GM12878 (cell line): Measurements from ENCODE around the gene POLR1A. TPM values are rescaled to one million over a fixed set of nuclear protein-coding genes. Genes with fewer than 3 reads are reported as not detected.

Experiments
- ATAC-seq: fragments of 200-7000 bp; cut with Tn5 transposase; 3 replicates; pipeline ENCODE4 v1.9.1; 2020; ENCODE audit warnings: mild to moderate bottlenecking, moderate library complexity
- BruUV-seq: library from RNA; stranded (reverse); fragments of 400-500 nt; replicated peaks from 2 replicates; lab custom pipeline; 2021; lab: Mats Ljungman, UMichigan
- CTCF ChIA-PET: fragments of 300-600 bp; sonication (Branson Sonifier 250); formaldehyde crosslinking; extraction: SDS; loops from one replicate; lab custom pipeline; 2021; ENCODE audit warnings: inconsistent platforms; lab: Yijun Ruan, JAX
- POLR2A ChIA-PET: fragments of 350-600 bp; formaldehyde crosslinking; extraction: SDS; loops from one replicate; lab custom pipeline; 2021; ENCODE audit warnings: inconsistent platforms; lab: Charles Lee
- RAD21 ChIA-PET: fragments of 300-600 bp; sonication (Branson Sonifier 250); formaldehyde crosslinking; loops from one replicate; lab custom pipeline; 2023; ENCODE audit warnings: antibody characterized with exemption; ENCODE audit not compliant: unreplicated experiment; lab: Charles Lee
- SMC1A ChIA-PET: fragments of 300-600 bp; sonication (Branson Sonifier 250); formaldehyde crosslinking; loops from one replicate; lab custom pipeline; 2023; ENCODE audit not compliant: unreplicated experiment, uncharacterized antibody; lab: Charles Lee
- DNase-seq: peaks from one replicate; pipeline ENCODE4 v3.0.0-alpha.2; 2011; ENCODE audit warnings: low read depth, low spot score
- FAIRE-seq: peaks from 3 replicates; lab custom pipeline; 2011; peaks lifted over from hg19 to GRCh38; lab: Jason Lieb, UNC
- H2AFZ ChIP-seq: 2 replicates; pipeline ENCODE4 v1.6.0; 2011; ENCODE audit warnings: low read depth, low read length, control low read depth; ENCODE audit not compliant: control insufficient read depth
- H3K27ac ChIP-seq: 2 replicates; pipeline ENCODE4 v1.5.1; 2011; ENCODE audit warnings: control low read depth; ENCODE audit not compliant: control insufficient read depth, insufficient read depth
- H3K27me3 ChIP-seq, 2 experiments: replicated peaks in 1 of 2; 2 replicates each; pipeline versions ENCODE4 v1.6.0 to v1.6.1; 2011; ENCODE audit warnings: low read length in 1 of 2; ENCODE audit not compliant: control insufficient read depth in 2 of 2, insufficient read depth in 2 of 2
- H3K36me3 ChIP-seq, 2 experiments: 2 replicates each; pipeline ENCODE4 v1.5.1; 2011; ENCODE audit warnings: low read length in 1 of 2; ENCODE audit not compliant: control insufficient read depth in 2 of 2, insufficient read depth in 2 of 2
- H3K4me1 ChIP-seq: 2 replicates; pipeline ENCODE4 v1.6.1; 2011; ENCODE audit warnings: mild to moderate bottlenecking, low read length, moderate library complexity, mixed read lengths; ENCODE audit not compliant: control insufficient read depth, insufficient read depth
- H3K4me2 ChIP-seq: 2 replicates; pipeline ENCODE4 v1.6.0; 2011; ENCODE audit warnings: control low read depth; ENCODE audit not compliant: control insufficient read depth, insufficient read depth
- H3K4me3 ChIP-seq: fragments of 200-600 bp; sonication (generic); 2 replicates; pipeline ENCODE4 v1.5.1; 2016
- H3K79me2 ChIP-seq: 2 replicates; pipeline ENCODE4 v1.6.0; 2011; ENCODE audit warnings: low read length; ENCODE audit not compliant: control insufficient read depth, insufficient read depth
- H3K9ac ChIP-seq: 2 replicates; pipeline ENCODE4 v1.8.0; 2011; ENCODE audit warnings: low read length, control low read depth, mixed read lengths; ENCODE audit not compliant: control insufficient read depth, insufficient read depth
- H3K9me3 ChIP-seq: replicated peaks from 3 replicates; pipeline ENCODE4 v1.5.1; 2011; ENCODE audit warnings: mild to moderate bottlenecking, low read length; ENCODE audit not compliant: control insufficient read depth, insufficient read depth
- H4K20me1 ChIP-seq: 2 replicates; pipeline ENCODE4 v1.6.0; 2011; ENCODE audit not compliant: control insufficient read depth, insufficient read depth
- JUND ChIP-seq: IDR thresholded peaks from 2 replicates; pipeline ENCODE4 v1.6.1; 2012; ENCODE audit warnings: low read depth, mild to moderate bottlenecking, low read length, improper control_type of control experiment, moderate library complexity
- SIX5 ChIP-seq: IDR thresholded peaks from 2 replicates; pipeline ENCODE4 v1.6.1; 2011; ENCODE audit warnings: mild to moderate bottlenecking, low read depth, low read length, moderate library complexity; ENCODE audit not compliant: severe bottlenecking
- SP1 ChIP-seq: IDR thresholded peaks from one replicate; pipeline ENCODE4 v1.6.1; 2011; ENCODE audit warnings: low read depth, low read length
- TBL1XR1 ChIP-seq: IDR thresholded peaks from 2 replicates; pipeline ENCODE4 v1.6.1; 2012; ENCODE audit warnings: low read depth, low read length, improper control_type of control experiment
- ZNF274 ChIP-seq: IDR thresholded peaks from one replicate; pipeline ENCODE4 v1.8.0; 2011; ENCODE audit not compliant: insufficient read length, insufficient read depth
- WGBS: methylation state at CpG from one replicate; pipeline ENCODE4 v1.1.6; 2016; ENCODE audit warnings: low lambda C conversion rate; ENCODE audit not compliant: insufficient replicate concordance, insufficient coverage; ENCODE audit errors: missing lambda C conversion rate; 5-methylcytosine and 5-hydroxymethylcytosine counted together
- in situ Hi-C: fragments of 300-500 bp; cut with MboI; formaldehyde crosslinking; loops from 9 replicates; pipeline ENCODE4 v1.14.3; 2018; ENCODE audit warnings: mixed read lengths
- intact Hi-C: fragments of 100-400 bp; cut with micrococcal nuclease; formaldehyde crosslinking; loops from one replicate; pipeline ENCODE4 v1.14.2; 2022; ENCODE audit not compliant: unreplicated experiment
- polyA plus RNA-seq, 11 experiments: library from polyadenylated mRNA; depleted of rRNA in 4 of 11; unstranded in 6 of 11; stranded (reverse) in 5 of 11; fragments of >200 nt; fragmentation: Nextera tagmentation in 4 of 11; fragmentation: Illumina TruSeq in 1 of 11; extraction: Ambion mirVana in 4 of 11; extraction: Trizol in 1 of 11; gene quantifications; 1 replicate in 1 of 11; 2 replicates in 10 of 11; pipeline versions ENCODE4 v1.2.1 to v1.2.3, GENCODE V29; 2011 to 2016; ENCODE audit warnings: inconsistent platforms in 2 of 11, missing spikeins in 2 of 11, low read depth in 1 of 11
- total RNA-seq, 4 experiments: library from RNA; depleted of rRNA in 3 of 4; stranded (reverse); fragments of >200 nt in 3 of 4; fragmentation: Illumina TruSeq in 1 of 4; extraction: Trizol in 1 of 4; gene quantifications; 2 replicates each; pipeline versions ENCODE4 v1.2.1 to v1.2.3, GENCODE V29; 2013 to 2021
- TF ChIP-seq, protein P1 (sequence below): fragments of 450-650 bp; IDR thresholded peaks from 2 replicates; pipeline ENCODE4 v1.6.1; 2017; ENCODE audit warnings: mild to moderate bottlenecking, moderate library complexity
- TF ChIP-seq, protein P2 (sequence below): fragments of 450-650 bp; IDR thresholded peaks from 2 replicates; pipeline ENCODE4 v1.6.1; 2018; ENCODE audit warnings: borderline replicate concordance, mild to moderate bottlenecking; ENCODE audit not compliant: partially characterized antibody
- TF ChIP-seq, protein P3 (sequence below): fragments of 150-350 bp; IDR thresholded peaks from 2 replicates; pipeline ENCODE4 v1.6.1; 2014; ENCODE audit warnings: mild to moderate bottlenecking, low read depth, low read length
- TF ChIP-seq, protein P4 (sequence below): fragments of 450-650 bp; IDR thresholded peaks from 2 replicates; pipeline ENCODE4 v1.6.1; 2017; ENCODE audit warnings: mild to moderate bottlenecking, low read depth, inconsistent platforms; ENCODE audit not compliant: poor library complexity, severe bottlenecking

The POLR1A gene
- total and polyA plus RNA-seq, 10 of the 15 experiments (the other 5 are each of a cell fraction or from before 2014, with no cell fraction given): 2.1 to 53.9 (median 17.8) TPM

DNA sequence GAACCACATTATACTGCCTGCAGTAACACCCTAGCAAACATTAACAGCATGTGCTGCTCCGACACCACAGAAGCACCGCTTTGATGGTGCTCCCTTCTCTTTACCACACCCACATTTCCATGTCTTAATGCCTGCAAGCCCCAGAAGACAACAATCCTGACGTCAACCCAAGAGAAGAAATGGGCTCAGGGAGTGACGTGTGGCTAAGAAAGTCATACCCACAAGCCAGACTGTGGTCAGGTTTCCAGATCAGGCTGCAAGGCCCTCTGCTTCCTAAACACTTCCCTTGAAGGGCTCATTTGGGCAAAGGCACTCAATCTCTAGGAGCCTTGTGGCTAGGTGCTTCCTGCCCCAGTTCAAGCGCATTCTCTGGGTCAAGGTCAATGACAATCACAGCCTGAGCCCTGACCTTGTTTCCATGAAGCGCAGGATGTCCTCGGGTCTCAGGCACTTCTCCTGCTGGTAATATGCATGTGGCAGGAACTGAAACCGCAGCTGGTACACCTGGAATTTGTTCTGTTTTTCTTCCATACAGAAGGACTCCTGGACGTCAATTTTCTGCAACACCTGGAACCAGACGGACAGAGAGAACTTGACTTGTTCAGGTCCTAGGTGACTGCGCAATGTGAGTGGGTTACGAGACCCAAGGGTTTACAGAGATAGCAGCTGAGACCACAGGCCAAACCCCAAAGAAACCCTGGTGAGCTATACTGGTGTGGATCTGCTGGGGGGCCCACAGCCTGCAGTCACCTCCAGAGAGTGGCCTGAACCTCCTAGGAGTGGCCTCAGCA lies 67.2 kb downstream of the POLR1A start (continued):
- TF ChIP-seq, protein P1, sequence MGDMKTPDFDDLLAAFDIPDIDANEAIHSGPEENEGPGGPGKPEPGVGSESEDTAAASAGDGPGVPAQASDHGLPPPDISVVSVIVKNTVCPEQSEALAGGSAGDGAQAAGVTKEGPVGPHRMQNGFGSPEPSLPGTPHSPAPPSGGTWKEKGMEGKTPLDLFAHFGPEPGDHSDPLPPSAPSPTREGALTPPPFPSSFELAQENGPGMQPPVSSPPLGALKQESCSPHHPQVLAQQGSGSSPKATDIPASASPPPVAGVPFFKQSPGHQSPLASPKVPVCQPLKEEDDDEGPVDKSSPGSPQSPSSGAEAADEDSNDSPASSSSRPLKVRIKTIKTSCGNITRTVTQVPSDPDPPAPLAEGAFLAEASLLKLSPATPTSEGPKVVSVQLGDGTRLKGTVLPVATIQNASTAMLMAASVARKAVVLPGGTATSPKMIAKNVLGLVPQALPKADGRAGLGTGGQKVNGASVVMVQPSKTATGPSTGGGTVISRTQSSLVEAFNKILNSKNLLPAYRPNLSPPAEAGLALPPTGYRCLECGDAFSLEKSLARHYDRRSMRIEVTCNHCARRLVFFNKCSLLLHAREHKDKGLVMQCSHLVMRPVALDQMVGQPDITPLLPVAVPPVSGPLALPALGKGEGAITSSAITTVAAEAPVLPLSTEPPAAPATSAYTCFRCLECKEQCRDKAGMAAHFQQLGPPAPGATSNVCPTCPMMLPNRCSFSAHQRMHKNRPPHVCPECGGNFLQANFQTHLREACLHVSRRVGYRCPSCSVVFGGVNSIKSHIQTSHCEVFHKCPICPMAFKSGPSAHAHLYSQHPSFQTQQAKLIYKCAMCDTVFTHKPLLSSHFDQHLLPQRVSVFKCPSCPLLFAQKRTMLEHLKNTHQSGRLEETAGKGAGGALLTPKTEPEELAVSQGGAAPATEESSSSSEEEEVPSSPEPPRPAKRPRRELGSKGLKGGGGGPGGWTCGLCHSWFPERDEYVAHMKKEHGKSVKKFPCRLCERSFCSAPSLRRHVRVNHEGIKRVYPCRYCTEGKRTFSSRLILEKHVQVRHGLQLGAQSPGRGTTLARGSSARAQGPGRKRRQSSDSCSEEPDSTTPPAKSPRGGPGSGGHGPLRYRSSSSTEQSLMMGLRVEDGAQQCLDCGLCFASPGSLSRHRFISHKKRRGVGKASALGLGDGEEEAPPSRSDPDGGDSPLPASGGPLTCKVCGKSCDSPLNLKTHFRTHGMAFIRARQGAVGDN: peak; percentile 65; the same call in 1 of the 2 replicates
- TF ChIP-seq, all 136 proteins: peak for 23

DNA sequence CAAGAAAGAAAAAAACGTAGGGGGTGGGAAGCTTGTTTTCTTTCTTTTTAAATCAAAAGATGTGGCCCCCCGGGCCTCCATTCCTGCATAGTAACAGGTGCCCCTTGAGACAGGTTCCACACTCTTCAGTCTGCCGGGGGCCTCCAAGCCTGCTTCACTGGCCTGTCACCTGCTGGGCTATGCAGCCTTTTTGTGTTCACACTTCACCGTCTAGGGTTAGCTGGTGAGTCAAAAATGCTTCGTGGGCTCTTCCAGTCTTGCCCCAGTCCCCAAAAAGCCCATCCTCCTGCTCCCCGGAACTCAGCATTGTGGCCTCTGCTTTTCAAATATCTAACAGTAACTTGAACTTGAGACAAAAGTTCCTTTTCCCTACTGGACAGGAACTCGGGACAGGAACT lies 67.9 kb downstream of the POLR1A start:
- no peaks in the 10 kb centered on the region for H3K9me3 ChIP-seq
- ATAC-seq (no peak), FAIRE-seq (no peak), DNase-seq (no peak)
- H3K36me3 ChIP-seq: peaks cover 30 to 43% of the 10 kb centered on the region in 2 experiments
- RAD21 ChIA-PET: interaction anchor here (0.8 to 4.4 kb wide), 13 partner anchors 15 to 211 kb away, joined by 3 to 132 read pairs (median 29); partner anchors contain the start of gene ST3GAL5
- in situ Hi-C loops (no loop called here), intact Hi-C loops (loop anchor here (2.0 kb wide), 3 partner anchors 35 to 185 kb away; no protein-coding TSS in a partner anchor)
- no peak overlapping the region for H3K4me2 ChIP-seq
- H3K4me1 ChIP-seq: peaks cover 37% of the 10 kb centered on the region
- H2AFZ ChIP-seq: no peak overlapping the region
- peak overlapping the region; percentile 76 for H3K27ac ChIP-seq
- H3K79me2 ChIP-seq: no peaks in the 10 kb centered on the region
- H3K27me3 ChIP-seq: no peaks in the 10 kb centered on the region
- SMC1A ChIA-PET: interaction anchor here (0.8 to 4.8 kb wide), 14 partner anchors 16 to 209 kb away, joined by 3 to 114 read pairs (median 14); partner anchors contain the start of gene ST3GAL5
- no peaks in the 10 kb centered on the region for H4K20me1 ChIP-seq
- POLR2A ChIA-PET: interaction anchor here (0.6 to 4.0 kb wide), 10 partner anchors 10 to 211 kb away, joined by 3 to 43 read pairs (median 6); partner anchors contain the start of gene ST3GAL5
- H3K9ac ChIP-seq: no peak overlapping the region
- BruUV-seq: no TSS peak
- H3K4me3 ChIP-seq: no peak overlapping the region
- CTCF ChIA-PET: interaction anchor here (0.6 to 6.8 kb wide), 9 partner anchors 14 to 308 kb away, joined by 3 to 100 read pairs (median 38); partner anchors contain the start of gene ST3GAL5
- 75% methylated on average over 7 of the region's 7 CpGs for WGBS
- TF ChIP-seq SP1 (no peak), SIX5 (no peak), ZNF274 (no peak), TBL1XR1 (no peak), JUND (no peak)
- TF ChIP-seq, protein P2, sequence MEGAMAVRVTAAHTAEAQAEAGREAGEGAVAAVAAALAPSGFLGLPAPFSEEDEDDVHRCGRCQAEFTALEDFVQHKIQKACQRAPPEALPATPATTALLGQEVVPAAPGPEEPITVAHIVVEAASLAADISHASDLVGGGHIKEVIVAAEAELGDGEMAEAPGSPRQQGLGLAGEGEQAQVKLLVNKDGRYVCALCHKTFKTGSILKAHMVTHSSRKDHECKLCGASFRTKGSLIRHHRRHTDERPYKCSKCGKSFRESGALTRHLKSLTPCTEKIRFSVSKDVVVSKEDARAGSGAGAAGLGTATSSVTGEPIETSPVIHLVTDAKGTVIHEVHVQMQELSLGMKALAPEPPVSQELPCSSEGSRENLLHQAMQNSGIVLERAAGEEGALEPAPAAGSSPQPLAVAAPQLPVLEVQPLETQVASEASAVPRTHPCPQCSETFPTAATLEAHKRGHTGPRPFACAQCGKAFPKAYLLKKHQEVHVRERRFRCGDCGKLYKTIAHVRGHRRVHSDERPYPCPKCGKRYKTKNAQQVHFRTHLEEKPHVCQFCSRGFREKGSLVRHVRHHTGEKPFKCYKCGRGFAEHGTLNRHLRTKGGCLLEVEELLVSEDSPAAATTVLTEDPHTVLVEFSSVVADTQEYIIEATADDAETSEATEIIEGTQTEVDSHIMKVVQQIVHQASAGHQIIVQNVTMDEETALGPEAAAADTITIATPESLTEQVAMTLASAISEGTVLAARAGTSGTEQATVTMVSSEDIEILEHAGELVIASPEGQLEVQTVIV: no peak
- TF ChIP-seq, protein P3, sequence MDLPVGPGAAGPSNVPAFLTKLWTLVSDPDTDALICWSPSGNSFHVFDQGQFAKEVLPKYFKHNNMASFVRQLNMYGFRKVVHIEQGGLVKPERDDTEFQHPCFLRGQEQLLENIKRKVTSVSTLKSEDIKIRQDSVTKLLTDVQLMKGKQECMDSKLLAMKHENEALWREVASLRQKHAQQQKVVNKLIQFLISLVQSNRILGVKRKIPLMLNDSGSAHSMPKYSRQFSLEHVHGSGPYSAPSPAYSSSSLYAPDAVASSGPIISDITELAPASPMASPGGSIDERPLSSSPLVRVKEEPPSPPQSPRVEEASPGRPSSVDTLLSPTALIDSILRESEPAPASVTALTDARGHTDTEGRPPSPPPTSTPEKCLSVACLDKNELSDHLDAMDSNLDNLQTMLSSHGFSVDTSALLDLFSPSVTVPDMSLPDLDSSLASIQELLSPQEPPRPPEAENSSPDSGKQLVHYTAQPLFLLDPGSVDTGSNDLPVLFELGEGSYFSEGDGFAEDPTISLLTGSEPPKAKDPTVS: no peak
- TF ChIP-seq, protein P4, sequence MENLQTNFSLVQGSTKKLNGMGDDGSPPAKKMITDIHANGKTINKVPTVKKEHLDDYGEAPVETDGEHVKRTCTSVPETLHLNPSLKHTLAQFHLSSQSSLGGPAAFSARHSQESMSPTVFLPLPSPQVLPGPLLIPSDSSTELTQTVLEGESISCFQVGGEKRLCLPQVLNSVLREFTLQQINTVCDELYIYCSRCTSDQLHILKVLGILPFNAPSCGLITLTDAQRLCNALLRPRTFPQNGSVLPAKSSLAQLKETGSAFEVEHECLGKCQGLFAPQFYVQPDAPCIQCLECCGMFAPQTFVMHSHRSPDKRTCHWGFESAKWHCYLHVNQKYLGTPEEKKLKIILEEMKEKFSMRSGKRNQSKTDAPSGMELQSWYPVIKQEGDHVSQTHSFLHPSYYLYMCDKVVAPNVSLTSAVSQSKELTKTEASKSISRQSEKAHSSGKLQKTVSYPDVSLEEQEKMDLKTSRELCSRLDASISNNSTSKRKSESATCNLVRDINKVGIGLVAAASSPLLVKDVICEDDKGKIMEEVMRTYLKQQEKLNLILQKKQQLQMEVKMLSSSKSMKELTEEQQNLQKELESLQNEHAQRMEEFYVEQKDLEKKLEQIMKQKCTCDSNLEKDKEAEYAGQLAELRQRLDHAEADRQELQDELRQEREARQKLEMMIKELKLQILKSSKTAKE: no peak
